K562 (cell line): Measurements from ENCODE around the gene STRA8. TPM values are rescaled to one million over a fixed set of nuclear protein-coding genes. Genes with fewer than 3 reads are reported as not detected.

ENCODE experiments used
- ATF7 ChIP-seq: fragments of 450-650 bp; IDR thresholded peaks from 2 replicates; pipeline ENCODE4 v1.7.1; 2014; ENCODE audit warnings: mild to moderate bottlenecking, moderate library complexity
- BACH1 ChIP-seq: fragments of 200-800 bp; sonication (Bioruptor generic); IDR thresholded peaks from 2 replicates; pipeline ENCODE4 v1.6.1; 2016; ENCODE audit warnings: missing genetic modification characterization, missing compliant biosample characterization
- CCNT2 ChIP-seq: IDR thresholded peaks from 2 replicates; pipeline ENCODE4 v1.6.1; 2011; ENCODE audit warnings: borderline replicate concordance, low read depth, mild to moderate bottlenecking, moderate library complexity, mixed read lengths, low read length; ENCODE audit not compliant: insufficient read length; ENCODE audit errors: extremely low read depth
- CEBPG ChIP-seq, 3 experiments: fragments of 200-800 bp in 1 of 3; sonication (Bioruptor generic) in 1 of 3; sonication (generic) in 1 of 3; formaldehyde crosslinking in 1 of 3; IDR thresholded peaks in 2 of 3; conservative IDR thresholded peaks in 1 of 3; 2 replicates each; pipeline versions ENCODE4 v1.6.1 to v1.8.0; 2016 to 2022; ENCODE audit warnings: missing compliant biosample characterization in 2 of 3, missing genetic modification characterization in 2 of 3, mild to moderate bottlenecking in 1 of 3, missing genetic modification reagents in 1 of 3
- COPS2 ChIP-seq: fragments of 450-650 bp; conservative IDR thresholded peaks from 2 replicates; pipeline ENCODE4 v1.6.1; 2016; ENCODE audit warnings: mild to moderate bottlenecking, moderate library complexity
- HNRNPL ChIP-seq: fragments of 200-400 bp; formaldehyde crosslinking; IDR thresholded peaks from 2 replicates; pipeline ENCODE4 v1.6.1; 2017; ENCODE audit warnings: low read depth, mild to moderate bottlenecking, low read length
- MIER1 ChIP-seq: fragments of 450-650 bp; IDR thresholded peaks from 2 replicates; pipeline ENCODE4 v1.6.1; 2016; ENCODE audit warnings: antibody characterized with exemption, mild to moderate bottlenecking, low read depth
- MYC ChIP-seq, 2 experiments: fragments of 250-450 bp in 1 of 2; sonication (Bioruptor Pico) in 1 of 2; IDR thresholded peaks; 2 replicates each; pipeline versions ENCODE4 v1.5.1 to v1.6.1; 2012 to 2021; ENCODE audit warnings: low read depth in 2 of 2, borderline replicate concordance in 1 of 2, improper control_type of control experiment in 1 of 2, low read length in 1 of 2, mild to moderate bottlenecking in 1 of 2, moderate library complexity in 1 of 2
- MYNN ChIP-seq, 2 experiments: sonication (generic); formaldehyde crosslinking in 1 of 2; IDR thresholded peaks; 2 replicates each; pipeline versions ENCODE4 v1.5.0 to v1.6.1; 2016 to 2020; ENCODE audit warnings: antibody characterized with exemption in 1 of 2, missing genetic modification reagents in 1 of 2
- NRF1 ChIP-seq, 2 experiments: fragments of 450-650 bp; IDR thresholded peaks in 1 of 2; conservative IDR thresholded peaks in 1 of 2; 2 replicates each; pipeline ENCODE4 v1.6.1; 2014; ENCODE audit warnings: mild to moderate bottlenecking in 2 of 2
- PREB ChIP-seq: sonication (generic); formaldehyde crosslinking; IDR thresholded peaks from 2 replicates; pipeline ENCODE4 v1.8.1; 2023; ENCODE audit warnings: mild to moderate bottlenecking, missing genetic modification reagents
- RFX5 ChIP-seq: IDR thresholded peaks from 2 replicates; pipeline ENCODE4 v1.6.1; 2011; ENCODE audit warnings: low read depth, mild to moderate bottlenecking, improper control_type of control experiment, low read length
- SMC3 ChIP-seq: conservative IDR thresholded peaks from 2 replicates; pipeline ENCODE4 v1.6.1; 2011; ENCODE audit warnings: low read depth, low read length, improper control_type of control experiment; ENCODE audit not compliant: insufficient read depth
- SOX6 ChIP-seq: fragments of 450-650 bp; IDR thresholded peaks from 2 replicates; pipeline ENCODE4 v1.6.1; 2014; ENCODE audit warnings: mild to moderate bottlenecking
- TGIF2 ChIP-seq: sonication (generic); formaldehyde crosslinking; IDR thresholded peaks from 2 replicates; pipeline ENCODE4 v1.8.1; 2022; ENCODE audit warnings: mild to moderate bottlenecking, missing genetic modification reagents, moderate library complexity
- VEZF1 ChIP-seq: fragments of 200-800 bp; sonication (Bioruptor generic); IDR thresholded peaks from 2 replicates; pipeline ENCODE4 v1.6.1; 2017; ENCODE audit warnings: missing genetic modification characterization, missing compliant biosample characterization
- ZNF384 ChIP-seq: IDR thresholded peaks from 2 replicates; pipeline ENCODE4 v1.6.1; 2012; ENCODE audit warnings: low read depth, low read length, improper control_type of control experiment
- ZNF699 ChIP-seq: fragments of 250-450 bp; sonication (Bioruptor Pico); IDR thresholded peaks from 2 replicates; pipeline ENCODE4 v1.8.0; 2021; ENCODE audit warnings: mild to moderate bottlenecking, moderate library complexity; ENCODE audit not compliant: insufficient replicate concordance
- polyA plus RNA-seq, 8 experiments: library from polyadenylated mRNA; depleted of rRNA in 4 of 8; stranded (reverse) in 5 of 8; unstranded in 3 of 8; fragments of >200 nt; fragmentation: Nextera tagmentation in 2 of 8; fragmentation: Illumina TruSeq in 1 of 8; extraction: Ambion mirVana in 2 of 8; extraction: Trizol in 1 of 8; gene quantifications; 2 replicates each; pipeline versions ENCODE4 v1.2.1 to v1.2.3, GENCODE V29; 2011 to 2014; ENCODE audit warnings: inconsistent platforms in 1 of 8, missing spikeins in 1 of 8
- total RNA-seq, 7 experiments: library from RNA; depleted of rRNA in 6 of 7; stranded (reverse); fragments of >200 nt in 6 of 7; fragmentation: Illumina TruSeq in 2 of 7; extraction: Trizol in 2 of 7; gene quantifications; 2 replicates each; pipeline versions ENCODE4 v1.2.1 to v1.2.3, GENCODE V29; 2011 to 2021; ENCODE audit warnings: low replicate concordance in 1 of 7
- TF ChIP-seq, protein P1 (sequence below): sonication (generic); formaldehyde crosslinking; IDR thresholded peaks from 2 replicates; pipeline ENCODE4 v1.8.1; 2023; ENCODE audit warnings: missing genetic modification reagents, mild to moderate bottlenecking, borderline replicate concordance

The STRA8 gene
- total and polyA plus RNA-seq, 9 of the 15 experiments (the other 6 are each of a cell fraction or from before 2014, with no cell fraction given), result not detected

DNA sequence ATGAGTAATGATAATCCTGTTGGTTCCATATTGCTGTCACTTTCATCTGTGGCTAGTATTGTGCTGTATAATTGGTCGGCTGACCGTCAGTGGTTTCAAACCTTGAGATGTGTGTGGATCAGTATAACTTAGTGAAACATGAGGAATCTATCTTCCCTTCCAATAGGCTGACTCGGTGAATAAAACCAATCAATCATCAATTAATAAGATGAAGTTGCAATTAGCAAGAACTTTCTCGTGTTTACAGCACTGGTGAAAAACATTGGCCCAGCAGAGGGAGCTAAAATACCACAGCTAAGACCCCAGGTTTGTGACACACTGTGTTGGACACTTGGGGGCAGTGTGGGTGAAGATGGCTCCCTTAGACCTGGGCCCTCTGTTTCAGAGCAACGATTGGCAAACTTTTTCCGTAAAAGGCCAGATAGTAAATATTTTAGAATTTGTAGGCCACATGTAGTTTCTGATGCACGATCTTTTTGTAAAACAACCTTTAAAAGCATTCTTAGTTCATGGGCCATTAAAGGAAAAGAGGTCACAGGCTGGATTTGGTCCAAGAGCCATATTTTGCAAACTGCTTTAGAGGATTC is 47.8 kb downstream of the STRA8 start (continued):
- TF ChIP-seq VEZF1 (CRISPR knock-in tag), result peak; percentile 28; the same call in 1 of the 2 replicates
- no peak for TF ChIP-seq PREB (CRISPR knock-in tag)
- peak; percentile 99 for TF ChIP-seq SMC3
- TF ChIP-seq BACH1, result no peak; the same call in 1 of the 2 replicates
- TF ChIP-seq ATF7, result no peak
- TF ChIP-seq SOX6, result peak; percentile 27; the same call in 1 of the 2 replicates
- no peak for TF ChIP-seq ZNF699 (CRISPR knock-in tag)
- TF ChIP-seq MYNN (IDR thresholded peaks at IDR 0.05), result 0 out of 2 replicates have a peak, but pooled peaks have one; percentile 24
- no peak for TF ChIP-seq MYNN (CRISPR knock-in tag; IDR thresholded peaks at IDR 0.05)
- no peak for TF ChIP-seq TGIF2
- no peak for TF ChIP-seq COPS2
- no peak for TF ChIP-seq MYC (IDR thresholded peaks at IDR 0.05; ENCODE audit: low read depth, low read length)
- TF ChIP-seq MYC (CRISPR knock-in tag; IDR thresholded peaks at IDR 0.05; ENCODE audit: borderline replicate concordance, low read depth), result no peak
- TF ChIP-seq CEBPG (CRISPR knock-in tag; IDR thresholded peaks at IDR 0.05), result peak; percentile 33; the same call in 1 of the 2 replicates
- TF ChIP-seq CEBPG (tag; conservative IDR thresholded peaks at IDR 0.05 in 1 of 2, IDR thresholded peaks at IDR 0.05 in 1 of 2), result peak in 1 of 2 experiments; percentile 44; a peak in 1 of 4 replicates
- no peak for TF ChIP-seq MIER1
- peak; percentile 34; the same call in 1 of the 2 replicates for TF ChIP-seq ZNF384
- TF ChIP-seq RFX5, result no peak
- no peak for TF ChIP-seq HNRNPL
- no peak for TF ChIP-seq CCNT2
- no peak for TF ChIP-seq NRF1 (conservative IDR thresholded peaks at IDR 0.05 in 1 of 2, IDR thresholded peaks at IDR 0.05 in 1 of 2)
- TF ChIP-seq, protein P1, sequence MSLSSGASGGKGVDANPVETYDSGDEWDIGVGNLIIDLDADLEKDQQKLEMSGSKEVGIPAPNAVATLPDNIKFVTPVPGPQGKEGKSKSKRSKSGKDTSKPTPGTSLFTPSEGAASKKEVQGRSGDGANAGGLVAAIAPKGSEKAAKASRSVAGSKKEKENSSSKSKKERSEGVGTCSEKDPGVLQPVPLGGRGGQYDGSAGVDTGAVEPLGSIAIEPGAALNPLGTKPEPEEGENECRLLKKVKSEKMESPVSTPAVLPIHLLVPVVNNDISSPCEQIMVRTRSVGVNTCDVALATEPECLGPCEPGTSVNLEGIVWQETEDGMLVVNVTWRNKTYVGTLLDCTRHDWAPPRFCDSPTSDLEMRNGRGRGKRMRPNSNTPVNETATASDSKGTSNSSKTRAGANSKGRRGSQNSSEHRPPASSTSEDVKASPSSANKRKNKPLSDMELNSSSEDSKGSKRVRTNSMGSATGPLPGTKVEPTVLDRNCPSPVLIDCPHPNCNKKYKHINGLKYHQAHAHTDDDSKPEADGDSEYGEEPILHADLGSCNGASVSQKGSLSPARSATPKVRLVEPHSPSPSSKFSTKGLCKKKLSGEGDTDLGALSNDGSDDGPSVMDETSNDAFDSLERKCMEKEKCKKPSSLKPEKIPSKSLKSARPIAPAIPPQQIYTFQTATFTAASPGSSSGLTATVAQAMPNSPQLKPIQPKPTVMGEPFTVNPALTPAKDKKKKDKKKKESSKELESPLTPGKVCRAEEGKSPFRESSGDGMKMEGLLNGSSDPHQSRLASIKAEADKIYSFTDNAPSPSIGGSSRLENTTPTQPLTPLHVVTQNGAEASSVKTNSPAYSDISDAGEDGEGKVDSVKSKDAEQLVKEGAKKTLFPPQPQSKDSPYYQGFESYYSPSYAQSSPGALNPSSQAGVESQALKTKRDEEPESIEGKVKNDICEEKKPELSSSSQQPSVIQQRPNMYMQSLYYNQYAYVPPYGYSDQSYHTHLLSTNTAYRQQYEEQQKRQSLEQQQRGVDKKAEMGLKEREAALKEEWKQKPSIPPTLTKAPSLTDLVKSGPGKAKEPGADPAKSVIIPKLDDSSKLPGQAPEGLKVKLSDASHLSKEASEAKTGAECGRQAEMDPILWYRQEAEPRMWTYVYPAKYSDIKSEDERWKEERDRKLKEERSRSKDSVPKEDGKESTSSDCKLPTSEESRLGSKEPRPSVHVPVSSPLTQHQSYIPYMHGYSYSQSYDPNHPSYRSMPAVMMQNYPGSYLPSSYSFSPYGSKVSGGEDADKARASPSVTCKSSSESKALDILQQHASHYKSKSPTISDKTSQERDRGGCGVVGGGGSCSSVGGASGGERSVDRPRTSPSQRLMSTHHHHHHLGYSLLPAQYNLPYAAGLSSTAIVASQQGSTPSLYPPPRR, result no peak
